ENCODE results near the gene FBH1. TPM values are rescaled to one million over a fixed set of nuclear protein-coding genes. Genes with fewer than 3 reads are reported as not detected.

The FBH1 gene
- total and polyA plus RNA-seq, 4 donors, result 39.4 to 93.2 (median 63.8) TPM

- peaks cover 0 to 27% (median 8%) of the 10 kb centered on the region in 4 donors for H3K36me3 ChIP-seq (ENCODE audit: control insufficient read depth in 4 of 4, insufficient read depth in 4 of 4, low read length in 4 of 4)
- no peak overlapping the region for H3K4me3 ChIP-seq
- TF ChIP-seq, protein P1, sequence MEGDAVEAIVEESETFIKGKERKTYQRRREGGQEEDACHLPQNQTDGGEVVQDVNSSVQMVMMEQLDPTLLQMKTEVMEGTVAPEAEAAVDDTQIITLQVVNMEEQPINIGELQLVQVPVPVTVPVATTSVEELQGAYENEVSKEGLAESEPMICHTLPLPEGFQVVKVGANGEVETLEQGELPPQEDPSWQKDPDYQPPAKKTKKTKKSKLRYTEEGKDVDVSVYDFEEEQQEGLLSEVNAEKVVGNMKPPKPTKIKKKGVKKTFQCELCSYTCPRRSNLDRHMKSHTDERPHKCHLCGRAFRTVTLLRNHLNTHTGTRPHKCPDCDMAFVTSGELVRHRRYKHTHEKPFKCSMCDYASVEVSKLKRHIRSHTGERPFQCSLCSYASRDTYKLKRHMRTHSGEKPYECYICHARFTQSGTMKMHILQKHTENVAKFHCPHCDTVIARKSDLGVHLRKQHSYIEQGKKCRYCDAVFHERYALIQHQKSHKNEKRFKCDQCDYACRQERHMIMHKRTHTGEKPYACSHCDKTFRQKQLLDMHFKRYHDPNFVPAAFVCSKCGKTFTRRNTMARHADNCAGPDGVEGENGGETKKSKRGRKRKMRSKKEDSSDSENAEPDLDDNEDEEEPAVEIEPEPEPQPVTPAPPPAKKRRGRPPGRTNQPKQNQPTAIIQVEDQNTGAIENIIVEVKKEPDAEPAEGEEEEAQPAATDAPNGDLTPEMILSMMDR (IDR thresholded peaks at IDR 0.05; ENCODE audit: control extremely low read depth, extremely low read depth), result no peak
- no peak overlapping the region for H3K9ac ChIP-seq (ENCODE audit: insufficient read depth in 1 of 2, low read length in 2 of 2)
- no peaks in the 10 kb centered on the region for H3K9me3 ChIP-seq (ENCODE audit: control insufficient read depth in 4 of 4, insufficient read depth in 3 of 4, low read length in 3 of 4)
- peaks cover 14 to 25% (median 19%) of the 10 kb centered on the region in 5 donors for H3K4me1 ChIP-seq (ENCODE audit: control insufficient read depth in 5 of 5, insufficient read depth in 5 of 5, low read length in 5 of 5)
- H3K27ac ChIP-seq (ENCODE audit: low read depth in 1 of 2, low read length in 1 of 2), result no peak overlapping the region
- DNase-seq (no peak), ATAC-seq (ENCODE audit: insufficient read depth, low FRiP score) (no peak)
- H3K27me3 ChIP-seq (ENCODE audit: control insufficient read depth in 3 of 3, insufficient read depth in 3 of 3, low read length in 2 of 3), result no peaks in the 10 kb centered on the region
- WGBS, 2 donors, result 75 to 81% methylated on average over 8 of the region's 8 CpGs
These were observed 2.0 kb downstream of the FBH1 start for GRCh38 chr10:5892007-5892406.

- Histone ChIP-seq H3K27me3 (ENCODE audit: control insufficient read depth in 3 of 3, insufficient read depth in 3 of 3, low read length in 2 of 3) (no peaks in the 10 kb centered on the region), H3K4me1 (ENCODE audit: control insufficient read depth in 5 of 5, insufficient read depth in 5 of 5, low read length in 5 of 5) (peaks cover 8 to 24% (median 15%) of the 10 kb centered on the region in 5 donors), H3K9me3 (ENCODE audit: control insufficient read depth in 4 of 4, insufficient read depth in 3 of 4, low read length in 3 of 4) (peaks cover 0 to 3% (median 0%) of the 10 kb centered on the region in 4 donors), H3K9ac (ENCODE audit: insufficient read depth in 1 of 2, low read length in 2 of 2) (no peak overlapping the region), H3K27ac (ENCODE audit: low read depth in 1 of 2, low read length in 1 of 2) (peak overlapping the region in 1 of 2 donors; percentile 18), H3K4me3 (no peak overlapping the region), H3K36me3 (ENCODE audit: control insufficient read depth in 4 of 4, insufficient read depth in 4 of 4, low read length in 4 of 4) (peaks cover 3 to 25% (median 10%) of the 10 kb centered on the region in 4 donors)
- WGBS, 2 donors, result 68 to 77% methylated on average over 2 of the region's 2 CpGs
- ATAC-seq (ENCODE audit: insufficient read depth, low FRiP score) (no peak), DNase-seq (no peak)
- TF ChIP-seq, protein P1 (IDR thresholded peaks at IDR 0.05; ENCODE audit: control extremely low read depth, extremely low read depth), result no peak
These were observed 3.3 kb downstream of the FBH1 start for GRCh38 chr10:5893321-5893720.

DNA sequence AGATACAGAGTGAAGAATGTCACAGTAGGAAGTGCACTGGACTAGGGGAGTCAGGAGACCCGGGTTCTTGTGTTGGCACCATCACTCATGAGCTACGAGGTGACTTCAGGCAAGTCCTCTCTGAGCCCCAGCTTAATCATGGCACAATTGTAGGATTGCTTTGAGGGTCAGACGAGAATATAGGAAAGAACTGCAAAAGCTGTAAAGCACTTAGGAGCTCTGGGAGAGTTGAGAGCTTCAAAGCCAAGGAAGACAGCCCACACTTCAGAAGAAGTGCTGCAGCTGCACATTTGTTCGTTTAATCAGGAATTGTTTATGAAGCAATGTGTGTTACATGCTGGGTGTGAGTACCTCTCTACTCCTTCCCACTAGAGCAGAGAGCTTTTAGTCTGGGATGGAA lies 4.4 kb downstream of the FBH1 start:
- H3K9me3 ChIP-seq (ENCODE audit: control insufficient read depth in 4 of 4, insufficient read depth in 3 of 4, low read length in 3 of 4), result peaks cover 0 to 3% (median 0%) of the 10 kb centered on the region in 4 donors
- peak overlapping the region in 1 of 2 donors; percentile 39 for H3K27ac ChIP-seq (ENCODE audit: low read depth in 1 of 2, low read length in 1 of 2)
- TF ChIP-seq, protein P1 (IDR thresholded peaks at IDR 0.05; ENCODE audit: control extremely low read depth, extremely low read depth), result no peak
- H3K4me3 ChIP-seq, result no peak overlapping the region
- H3K9ac ChIP-seq (ENCODE audit: insufficient read depth in 1 of 2, low read length in 2 of 2), result no peak overlapping the region
- peaks cover 3 to 29% (median 14%) of the 10 kb centered on the region in 4 donors for H3K36me3 ChIP-seq (ENCODE audit: control insufficient read depth in 4 of 4, insufficient read depth in 4 of 4, low read length in 4 of 4)
- no peaks in the 10 kb centered on the region for H3K27me3 ChIP-seq (ENCODE audit: control insufficient read depth in 3 of 3, insufficient read depth in 3 of 3, low read length in 2 of 3)
- ATAC-seq (ENCODE audit: insufficient read depth, low FRiP score), result no peak
- no peak for DNase-seq
- H3K4me1 ChIP-seq (ENCODE audit: control insufficient read depth in 5 of 5, insufficient read depth in 5 of 5, low read length in 5 of 5), result peaks cover 3 to 24% (median 9%) of the 10 kb centered on the region in 5 donors
- 63 to 79% methylated on average over 4 of the region's 4 CpGs for WGBS, 2 donors

DNA sequence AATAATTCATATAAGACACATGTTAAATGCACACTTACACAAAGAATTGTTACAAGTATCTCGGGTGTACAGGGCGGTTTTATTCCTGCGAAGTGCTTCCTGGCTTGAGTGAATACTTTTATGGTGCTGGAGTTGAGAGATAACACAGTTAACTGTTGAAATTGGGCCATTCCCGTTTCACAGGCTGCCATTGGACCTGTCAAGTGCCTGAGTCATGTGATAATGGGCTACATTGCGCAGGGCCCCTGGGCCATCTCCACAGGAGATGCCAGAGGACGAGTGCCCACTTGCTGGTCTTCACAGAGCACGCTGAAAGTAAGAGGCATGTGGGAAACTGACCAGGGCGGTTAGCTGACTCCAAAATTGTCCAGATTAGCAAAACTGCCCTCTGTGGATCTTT lies 4.8 kb downstream of the FBH1 start:
- WGBS, 2 donors, result 75 to 83% methylated on average over 8 of the region's 8 CpGs
- no peak overlapping the region for H3K27ac ChIP-seq (ENCODE audit: low read depth in 1 of 2, low read length in 1 of 2)
- DNase-seq, result no peak

More for the DNA sequence above, 4.8 kb downstream of the FBH1 start:
- Histone ChIP-seq H3K27me3 (ENCODE audit: control insufficient read depth in 3 of 3, insufficient read depth in 3 of 3, low read length in 2 of 3) (no peaks in the 10 kb centered on the region), H3K4me3 (no peak overlapping the region), H3K9me3 (ENCODE audit: control insufficient read depth in 4 of 4, insufficient read depth in 3 of 4, low read length in 3 of 4) (peaks cover 0 to 3% (median 0%) of the 10 kb centered on the region in 4 donors), H3K9ac (ENCODE audit: insufficient read depth in 1 of 2, low read length in 2 of 2) (no peak overlapping the region), H3K4me1 (ENCODE audit: control insufficient read depth in 5 of 5, insufficient read depth in 5 of 5, low read length in 5 of 5) (peaks cover 3 to 24% (median 9%) of the 10 kb centered on the region in 5 donors), H3K36me3 (ENCODE audit: control insufficient read depth in 4 of 4, insufficient read depth in 4 of 4, low read length in 4 of 4) (peaks cover 3 to 29% (median 14%) of the 10 kb centered on the region in 4 donors)
- no peak for ATAC-seq (ENCODE audit: insufficient read depth, low FRiP score)
- TF ChIP-seq, protein P1 (IDR thresholded peaks at IDR 0.05; ENCODE audit: control extremely low read depth, extremely low read depth), result no peak

Measured in lung (tissue), 12 donors.